Epithelial cell of proximal tubule (primary cell): ENCODE results near the gene DOCK9. TPM values are rescaled to one million over a fixed set of nuclear protein-coding genes. Genes with fewer than 3 reads are reported as not detected.

Source experiments
- DNase-seq: peaks from one replicate; pipeline ENCODE4 v3.0.0-alpha.2; 2011; ENCODE audit warnings: low read depth
- H3K4me3 ChIP-seq: 2 replicates; pipeline ENCODE4 v1.5.1; 2011; ENCODE audit warnings: low read depth, mild to moderate bottlenecking, low read length
- CTCF ChIP-seq: conservative IDR thresholded peaks from 2 replicates; pipeline ENCODE4 v1.5.1; 2012; ENCODE audit warnings: low read depth, mild to moderate bottlenecking, low read length
- total RNA-seq: library from RNA; depleted of rRNA; stranded (reverse); fragments of >200 nt; gene quantifications from 2 replicates; pipeline ENCODE4 v1.2.3, GENCODE V29; 2015

Gene DOCK9
- total RNA-seq, 1 donor from 2014 or later, result 37.6 TPM

- no peak for TF ChIP-seq CTCF
- no peak for DNase-seq
- H3K4me3 ChIP-seq, result no peak overlapping the region
Observed at GRCh38 chr13:98979012-98979660, 1.3 kb upstream of the DOCK9 start.

GRCh38 chr13:98978280-98978679 lies 416 bp upstream of the DOCK9 start:
- H3K4me3 ChIP-seq, result peak overlapping the region; percentile 43
- DNase-seq, result peak; percentile 79

GRCh38 chr13:98976941-98977340 lies 923 bp downstream of the DOCK9 start:
- no peak for DNase-seq
- TF ChIP-seq CTCF, result no peak
- H3K4me3 ChIP-seq, result peak overlapping the region; percentile 43

More at GRCh38 chr13:98978280-98978679, 416 bp upstream of the DOCK9 start:
- TF ChIP-seq CTCF, result no peak

- peak overlapping the region; percentile 43 for H3K4me3 ChIP-seq
Observed at GRCh38 chr13:98976338-98976737, 1.5 kb downstream of the DOCK9 start.

GRCh38 chr13:98975822-98976261 lies 2.0 kb downstream of the DOCK9 start:
- TF ChIP-seq CTCF, result no peak
- no peak for DNase-seq
- no peak overlapping the region for H3K4me3 ChIP-seq

More at GRCh38 chr13:98976338-98976737, 1.5 kb downstream of the DOCK9 start:
- no peak for DNase-seq
- TF ChIP-seq CTCF, result no peak

- H3K4me3 ChIP-seq, result no peak overlapping the region
Observed at GRCh38 chr13:98974053-98974452, 3.8 kb downstream of the DOCK9 start.

More at GRCh38 chr13:98974053-98974452, 3.8 kb downstream of the DOCK9 start:
- no peak for DNase-seq
- TF ChIP-seq CTCF, result no peak
